ENCODE data around the gene NDUFB6. TPM values are rescaled to one million over a fixed set of nuclear protein-coding genes. Genes with fewer than 3 reads are reported as not detected.
"Not testable (repeated sequence)": the region's sequence is repeated elsewhere in the genome, so short reads cannot be mapped to it uniquely, and the experiment has no call there.

The NDUFB6 gene
- polyA plus RNA-seq, 1 donor from 2014 or later: 62.6 TPM

DNA sequence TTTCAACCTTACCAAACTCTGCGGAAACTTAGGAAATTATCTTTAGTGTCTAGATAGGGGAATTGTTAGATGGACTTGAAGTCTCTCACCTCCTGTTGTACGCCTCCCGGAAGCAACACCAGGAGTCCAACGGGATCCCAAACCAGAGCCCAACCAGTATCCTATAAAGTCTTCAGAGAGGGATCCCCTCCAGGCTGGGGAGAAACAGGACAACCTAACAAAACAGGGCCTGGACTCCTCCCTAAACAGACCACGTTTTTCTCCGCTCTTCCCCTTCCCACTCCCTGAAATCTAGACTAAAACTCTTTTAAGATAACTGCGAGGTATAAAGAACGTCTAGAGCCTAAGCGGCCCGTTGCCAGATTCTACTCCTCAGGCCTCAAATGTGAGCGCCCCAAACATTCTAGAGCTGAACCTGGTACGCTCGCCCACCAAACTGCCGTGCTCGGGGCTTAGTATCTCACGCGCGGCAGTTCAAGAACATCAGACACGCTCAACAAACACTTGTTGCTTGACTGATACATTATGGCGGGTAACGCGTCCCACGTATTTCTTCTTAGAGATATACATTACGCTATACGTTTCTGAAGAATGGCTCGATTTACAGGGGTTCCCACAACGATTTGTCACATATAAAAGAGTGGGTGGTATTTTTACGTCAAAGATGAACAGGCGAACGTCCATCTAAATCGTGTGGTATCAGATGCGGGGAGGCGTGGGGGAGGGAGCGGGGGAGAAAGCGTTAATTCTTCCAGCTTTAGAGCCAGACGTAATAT, 21.5 kb downstream of the NDUFB6 start:
- Mint-ChIP-seq H3K36me3 (peaks cover 8% of the 10 kb centered on the region), H3K27me3 (no peaks in the 10 kb centered on the region), H3K27ac (peak overlapping the region; percentile 92 to 97 (median 97)), H3K9me3 (no peaks in the 10 kb centered on the region), H3K4me3 (peak overlapping the region; percentile 96 to 99 (median 98)), H3K4me1 (peaks cover 28 to 35% (median 34%) of the 10 kb centered on the region in 3 donors)

DNA sequence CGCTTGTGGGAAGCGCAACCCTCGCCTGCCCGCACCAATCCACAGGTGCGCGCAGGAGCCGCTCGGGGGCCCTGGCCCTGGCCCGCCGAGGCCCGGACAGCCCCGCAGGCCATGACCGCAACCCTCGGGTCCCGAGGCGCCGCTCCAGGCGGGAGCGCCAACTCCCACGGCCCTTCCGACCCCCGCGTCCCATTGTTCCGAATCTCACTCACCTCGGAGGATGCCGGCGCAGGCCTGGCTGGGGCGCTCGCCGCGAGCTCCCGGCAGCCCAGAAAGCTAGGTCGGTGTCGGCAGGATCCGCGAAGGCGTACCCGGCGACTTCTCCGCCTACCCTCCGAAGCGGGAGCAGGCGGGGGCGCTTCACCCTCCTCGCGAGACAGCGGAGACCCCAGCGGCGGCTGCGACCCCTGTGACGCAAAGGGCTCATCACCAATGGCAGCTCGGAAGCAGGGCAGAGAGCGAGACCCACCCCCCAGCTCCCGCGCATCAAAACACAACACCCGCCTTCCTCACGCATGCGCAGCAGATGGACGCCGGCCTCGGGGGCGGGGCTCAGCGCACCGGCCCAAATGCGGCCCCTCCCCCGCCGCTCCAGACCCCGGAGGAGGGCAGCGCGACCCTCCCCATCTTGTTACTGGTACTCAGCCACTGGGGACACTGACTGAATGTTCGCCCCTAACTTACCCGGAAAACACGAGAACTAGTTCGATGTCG, 22.2 kb downstream of the NDUFB6 start:
- Mint-ChIP-seq H3K9me3 (no peaks in the 10 kb centered on the region), H3K4me1 (peaks cover 27 to 31% (median 29%) of the 10 kb centered on the region in 3 donors), H3K4me3 (peak overlapping the region; percentile 96 to 99 (median 98)), H3K36me3 (peaks cover 8% of the 10 kb centered on the region), H3K27me3 (no peaks in the 10 kb centered on the region), H3K27ac (peak overlapping the region; percentile 92 to 97 (median 97))

DNA sequence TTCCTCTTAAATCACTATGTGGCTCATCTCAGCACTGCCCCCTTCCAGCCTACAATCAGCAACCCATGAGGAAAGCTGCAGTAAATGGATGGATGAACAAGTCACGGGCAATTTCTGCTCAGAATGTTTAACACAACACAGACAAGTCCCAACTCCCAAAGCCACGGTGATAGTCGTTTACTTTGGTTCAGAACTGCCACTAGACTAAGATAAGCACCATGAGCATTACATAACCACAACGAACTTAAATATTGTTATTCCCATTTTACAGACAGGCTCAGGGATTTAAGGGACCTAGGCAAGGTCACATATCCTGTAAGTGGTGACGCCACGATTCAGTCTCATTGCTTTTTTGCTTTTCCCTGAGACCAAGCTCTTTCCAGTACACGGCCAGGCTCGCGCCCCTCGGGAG, 22.8 kb downstream of the NDUFB6 start:
- H3K4me1 Mint-ChIP-seq: peaks cover 25 to 31% (median 29%) of the 10 kb centered on the region in 3 donors
- H3K9me3 Mint-ChIP-seq: no peaks in the 10 kb centered on the region

GRCh38 chr9:32548213-32548612, 24.7 kb downstream of the NDUFB6 start:
- not testable (repeated sequence) for H3K36me3 Mint-ChIP-seq, H3K27me3 Mint-ChIP-seq, H3K9me3 Mint-ChIP-seq
- Mint-ChIP-seq H3K27ac (peak overlapping the region in 1 of 3 donors; percentile 10), H3K4me3 (peak overlapping the region in 2 of 4 donors; percentile 32 to 72), H3K4me1 (peaks cover 25 to 29% (median 29%) of the 10 kb centered on the region in 3 donors)

More for the DNA sequence above, 22.8 kb downstream of the NDUFB6 start:
- peaks cover 8% of the 10 kb centered on the region for H3K36me3 Mint-ChIP-seq
- H3K4me3 Mint-ChIP-seq: peak overlapping the region; percentile 94 to 99 (median 97)
- H3K27ac Mint-ChIP-seq: peak overlapping the region; percentile 64 to 97 (median 92)
- H3K27me3 Mint-ChIP-seq: no peaks in the 10 kb centered on the region

- H3K4me3 Mint-ChIP-seq: no peak overlapping the region
- peaks cover 10% of the 10 kb centered on the region for H3K36me3 Mint-ChIP-seq
- peaks cover 20 to 24% (median 21%) of the 10 kb centered on the region in 3 donors for H3K4me1 Mint-ChIP-seq
Observed at GRCh38 chr9:32545884-32546283, 27.1 kb downstream of the NDUFB6 start.

DNA sequence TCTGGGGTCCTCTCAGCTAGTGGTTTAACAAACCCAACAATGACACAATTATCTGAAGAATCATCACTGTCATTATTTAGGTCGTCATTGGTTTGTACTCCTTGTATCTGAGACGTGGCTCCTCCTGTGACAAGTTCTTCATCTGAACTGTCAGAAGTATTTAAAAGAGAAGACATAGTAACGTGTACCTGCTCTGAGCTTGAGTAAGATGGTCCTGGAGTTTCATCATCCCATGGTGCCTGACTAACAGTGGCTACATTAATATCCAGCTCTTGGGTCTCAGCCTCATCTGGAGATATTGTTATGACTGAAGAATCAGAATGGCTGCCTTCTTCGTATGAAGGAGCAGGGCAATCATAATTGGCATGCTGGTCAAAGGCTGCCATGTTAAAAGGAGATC, 29.9 kb downstream of the NDUFB6 start:
- Mint-ChIP-seq H3K27ac (no peak overlapping the region), H3K27me3 (no peaks in the 10 kb centered on the region), H3K36me3 (peaks cover 7% of the 10 kb centered on the region), H3K4me1 (peaks cover 4 to 8% (median 7%) of the 10 kb centered on the region in 3 donors), H3K9me3 (no peaks in the 10 kb centered on the region), H3K4me3 (no peak overlapping the region)

More at GRCh38 chr9:32545884-32546283, 27.1 kb downstream of the NDUFB6 start:
- Mint-ChIP-seq H3K9me3 (no peaks in the 10 kb centered on the region), H3K27me3 (no peaks in the 10 kb centered on the region), H3K27ac (no peak overlapping the region)

GRCh38 chr9:32533816-32534215, 39.1 kb downstream of the NDUFB6 start:
- no peaks in the 10 kb centered on the region for H3K4me1 Mint-ChIP-seq
- peaks cover 10% of the 10 kb centered on the region for H3K36me3 Mint-ChIP-seq
- no peak overlapping the region for H3K4me3 Mint-ChIP-seq
- no peaks in the 10 kb centered on the region for H3K27me3 Mint-ChIP-seq
- H3K9me3 Mint-ChIP-seq: no peaks in the 10 kb centered on the region
- H3K27ac Mint-ChIP-seq: no peak overlapping the region

- Mint-ChIP-seq H3K36me3 (peaks cover 10% of the 10 kb centered on the region), H3K27me3 (no peaks in the 10 kb centered on the region), H3K9me3 (no peaks in the 10 kb centered on the region), H3K4me1 (peaks cover 0 to 1% (median 0%) of the 10 kb centered on the region in 3 donors), H3K4me3 (no peak overlapping the region), H3K27ac (no peak overlapping the region)
Observed at GRCh38 chr9:32533336-32533735, 39.6 kb downstream of the NDUFB6 start.

DNA sequence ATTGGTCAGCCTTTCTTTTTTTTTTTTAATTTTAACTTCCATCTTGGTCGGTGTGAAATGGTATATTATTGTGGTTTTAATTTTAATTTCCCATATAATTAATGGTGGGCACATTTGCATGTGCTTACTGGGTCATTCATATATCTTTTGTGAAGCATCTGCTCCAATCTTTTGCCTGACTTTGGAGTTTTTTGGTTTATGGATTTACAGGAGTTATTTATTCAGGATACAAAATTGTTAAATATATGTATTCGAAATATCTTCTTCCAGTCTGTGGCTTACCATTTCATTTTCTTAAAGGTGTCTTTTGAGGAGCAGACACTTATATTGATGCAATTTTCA, 46.3 kb downstream of the NDUFB6 start:
- no peaks in the 10 kb centered on the region for H3K27me3 Mint-ChIP-seq
- peak overlapping the region; percentile 76 to 96 (median 87) for H3K27ac Mint-ChIP-seq
- H3K9me3 Mint-ChIP-seq: peaks cover 0 to 6% (median 4%) of the 10 kb centered on the region in 3 donors
- peaks cover 30 to 41% (median 40%) of the 10 kb centered on the region in 3 donors for H3K4me1 Mint-ChIP-seq
- H3K36me3 Mint-ChIP-seq: peaks cover 2% of the 10 kb centered on the region
- peak overlapping the region; percentile 92 to 98 (median 96) for H3K4me3 Mint-ChIP-seq

GRCh38 chr9:32526041-32526706, 46.8 kb downstream of the NDUFB6 start, which contains the start of gene RIGI:
RIGI (minus strand) TSS chr9:32526196; CDS start chr9:32526166, 30 bp downstream.
- Mint-ChIP-seq H3K27ac (peak within 1 kb of the TSS; percentile 76 to 96 (median 87)), H3K9me3 (peaks cover 0 to 6% (median 4%) of the 10 kb centered on the region in 3 donors), H3K27me3 (no peaks in the 10 kb centered on the region), H3K36me3 (peaks cover 2% of the 10 kb centered on the region), H3K4me3 (peak within 1 kb of the TSS; percentile 92 to 98 (median 96)), H3K4me1 (peaks cover 30 to 46% (median 40%) of the 10 kb centered on the region in 3 donors)

DNA sequence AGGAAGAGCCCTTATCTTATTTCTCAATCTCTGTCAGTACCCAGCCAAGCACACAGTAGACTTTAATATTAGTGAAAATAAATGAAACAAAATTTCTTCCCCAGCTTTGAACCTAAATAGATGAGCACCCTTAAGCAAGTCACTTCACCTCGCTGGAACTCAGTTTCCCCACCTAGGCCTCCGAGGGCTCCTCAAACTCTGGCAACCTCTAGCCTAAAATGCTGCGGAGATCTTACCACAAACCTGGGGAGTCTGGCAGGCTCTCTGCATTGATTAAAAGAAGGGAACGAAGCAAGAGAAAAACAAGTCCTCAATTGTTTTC, 47.3 kb downstream of the NDUFB6 start:
- Mint-ChIP-seq H3K27ac (peak overlapping the region; percentile 76 to 96 (median 87)), H3K9me3 (peaks cover 0 to 6% (median 4%) of the 10 kb centered on the region in 3 donors), H3K4me3 (peak overlapping the region; percentile 92 to 98 (median 96)), H3K27me3 (no peaks in the 10 kb centered on the region), H3K4me1 (peaks cover 30 to 46% (median 40%) of the 10 kb centered on the region in 3 donors), H3K36me3 (no peaks in the 10 kb centered on the region)

DNA sequence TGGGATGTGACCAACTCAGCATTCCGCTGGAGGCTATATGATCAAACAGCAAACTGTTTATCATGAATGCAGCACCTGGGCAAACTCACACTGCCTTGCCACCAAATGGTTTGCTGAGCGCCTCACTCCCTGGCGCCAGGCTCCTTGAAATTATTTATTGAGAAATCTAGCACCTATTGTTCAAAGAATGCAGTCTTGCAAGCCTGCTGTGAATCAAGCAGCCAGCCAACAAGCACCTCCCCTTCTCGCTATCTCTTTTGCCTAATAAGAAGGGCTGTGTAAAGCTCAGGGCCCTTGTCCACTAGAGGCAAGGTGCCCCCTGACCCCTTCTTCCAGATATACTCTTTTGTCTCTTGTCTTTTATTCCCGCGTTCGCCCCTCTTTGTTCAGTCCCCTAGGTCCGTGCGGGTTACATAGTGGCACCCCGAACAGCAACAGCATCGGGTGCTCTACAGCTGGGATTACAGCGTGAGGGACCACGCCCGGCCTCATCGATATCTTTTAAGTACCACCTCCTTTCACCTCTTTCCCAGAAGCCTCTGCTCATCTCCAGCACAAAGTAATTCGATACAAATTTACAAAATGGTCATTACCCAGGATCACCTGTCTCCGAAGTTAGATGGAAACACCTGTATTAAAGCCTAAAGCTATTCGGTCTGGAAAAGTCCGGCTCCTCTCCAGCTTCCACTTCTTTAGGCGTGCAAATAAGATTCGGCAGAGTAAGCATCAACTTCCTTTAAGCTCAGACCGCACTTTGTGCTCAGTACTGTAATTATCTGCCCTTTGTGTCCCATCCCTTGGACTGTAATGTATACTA, 47.9 kb downstream of the NDUFB6 start:
- Mint-ChIP-seq H3K36me3 (no peaks in the 10 kb centered on the region), H3K27me3 (no peaks in the 10 kb centered on the region), H3K9me3 (peaks cover 0 to 6% (median 4%) of the 10 kb centered on the region in 3 donors), H3K4me1 (peaks cover 30 to 46% (median 40%) of the 10 kb centered on the region in 3 donors), H3K27ac (peak overlapping the region; percentile 76 to 96 (median 87)), H3K4me3 (peak overlapping the region; percentile 92 to 98 (median 96))

GRCh38 chr9:32524558-32524891, 48.4 kb downstream of the NDUFB6 start:
- not testable (repeated sequence) for H3K9me3 Mint-ChIP-seq, H3K36me3 Mint-ChIP-seq, H3K27me3 Mint-ChIP-seq
- H3K4me1 Mint-ChIP-seq: peaks cover 30 to 46% (median 40%) of the 10 kb centered on the region in 3 donors
- H3K27ac Mint-ChIP-seq: peak overlapping the region in 2 of 3 donors; percentile 60 to 63
- peak overlapping the region; percentile 92 to 98 (median 96) for H3K4me3 Mint-ChIP-seq

- peaks cover under 1% of the 10 kb centered on the region for H3K36me3 Mint-ChIP-seq
- H3K4me1 Mint-ChIP-seq: peaks cover 30 to 46% (median 40%) of the 10 kb centered on the region in 3 donors
- H3K9me3 Mint-ChIP-seq: peaks cover 0 to 6% (median 4%) of the 10 kb centered on the region in 3 donors
- H3K27me3 Mint-ChIP-seq: no peaks in the 10 kb centered on the region
- peak overlapping the region; percentile 51 to 98 (median 76) for H3K4me3 Mint-ChIP-seq
- H3K27ac Mint-ChIP-seq: peak overlapping the region in 2 of 3 donors; percentile 3 to 60
Observed at GRCh38 chr9:32523910-32524309, 49.0 kb downstream of the NDUFB6 start.
